Measurements from ENCODE around the gene MAGEA8.

- TF ChIP-seq, protein P1, sequence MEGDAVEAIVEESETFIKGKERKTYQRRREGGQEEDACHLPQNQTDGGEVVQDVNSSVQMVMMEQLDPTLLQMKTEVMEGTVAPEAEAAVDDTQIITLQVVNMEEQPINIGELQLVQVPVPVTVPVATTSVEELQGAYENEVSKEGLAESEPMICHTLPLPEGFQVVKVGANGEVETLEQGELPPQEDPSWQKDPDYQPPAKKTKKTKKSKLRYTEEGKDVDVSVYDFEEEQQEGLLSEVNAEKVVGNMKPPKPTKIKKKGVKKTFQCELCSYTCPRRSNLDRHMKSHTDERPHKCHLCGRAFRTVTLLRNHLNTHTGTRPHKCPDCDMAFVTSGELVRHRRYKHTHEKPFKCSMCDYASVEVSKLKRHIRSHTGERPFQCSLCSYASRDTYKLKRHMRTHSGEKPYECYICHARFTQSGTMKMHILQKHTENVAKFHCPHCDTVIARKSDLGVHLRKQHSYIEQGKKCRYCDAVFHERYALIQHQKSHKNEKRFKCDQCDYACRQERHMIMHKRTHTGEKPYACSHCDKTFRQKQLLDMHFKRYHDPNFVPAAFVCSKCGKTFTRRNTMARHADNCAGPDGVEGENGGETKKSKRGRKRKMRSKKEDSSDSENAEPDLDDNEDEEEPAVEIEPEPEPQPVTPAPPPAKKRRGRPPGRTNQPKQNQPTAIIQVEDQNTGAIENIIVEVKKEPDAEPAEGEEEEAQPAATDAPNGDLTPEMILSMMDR (IDR thresholded peaks at IDR 0.05; ENCODE audit: borderline replicate concordance, extremely low read depth, low read length, poor library complexity, severe bottlenecking) = no peak
- no peak for TF ChIP-seq EZH2 (IDR thresholded peaks at IDR 0.05; ENCODE audit: borderline replicate concordance, low read depth, low read length, severe bottlenecking)
Measured at GRCh38 chrX:149858592-149858991, 22.4 kb upstream of the MAGEA8 start.

All from DND-41 (cell line).